ENCODE results near the gene ISG20. TPM values are rescaled to one million over a fixed set of nuclear protein-coding genes. Genes with fewer than 3 reads are reported as not detected.

Gene ISG20
- total and polyA plus RNA-seq, 2 experiments from 2014 or later, result 1.4 TPM; not detected in 1

DNA sequence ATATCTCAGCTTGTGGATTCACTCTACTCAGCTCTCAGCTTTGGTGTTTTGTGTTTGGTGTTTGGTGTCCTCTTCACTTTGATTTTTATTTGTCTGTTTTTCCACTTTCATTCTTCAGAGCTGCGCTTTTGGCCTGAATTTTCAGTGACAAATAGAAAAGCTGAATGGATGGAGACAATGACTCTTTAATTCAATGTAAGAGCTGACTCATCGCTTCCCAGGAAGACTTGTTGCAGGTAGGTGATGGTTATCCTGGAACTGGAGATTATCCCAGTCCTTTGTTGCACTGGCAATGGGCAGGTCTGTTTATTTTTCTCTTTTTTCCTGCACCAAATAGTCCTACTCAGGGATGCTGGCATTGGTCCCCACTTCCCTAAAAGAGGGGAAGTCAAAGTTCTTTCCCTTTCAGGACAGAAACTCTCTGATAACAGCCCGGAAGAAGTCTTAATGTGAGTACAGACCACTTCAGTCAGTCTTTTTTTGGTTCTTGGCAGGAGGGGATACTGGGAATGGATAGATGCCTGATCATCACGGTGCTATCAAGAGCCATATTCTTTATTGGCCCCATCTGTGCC is 30.1 kb upstream of the ISG20 start:
- Histone ChIP-seq H3K27ac (no peak overlapping the region), H3K4me1 (ENCODE audit: insufficient read depth) (0 out of 2 replicates have a peak, but pooled peaks cover 4% of the 10 kb centered on the region), H2AFZ (no peak overlapping the region), H3K9ac (no peak overlapping the region), H3K4me2 (ENCODE audit: unreplicated experiment) (no peak overlapping the region), H3K9me2 (ENCODE audit: insufficient read depth) (no peaks in the 10 kb centered on the region), H3K27me3 (replicated peaks; ENCODE audit: insufficient read depth) (peaks cover 38% of the 10 kb centered on the region), H3F3A (ENCODE audit: insufficient read depth) (no peaks in the 10 kb centered on the region), H3K36me3 (ENCODE audit: low read depth) (no peaks in the 10 kb centered on the region), H3K79me2 (ENCODE audit: insufficient read depth) (no peaks in the 10 kb centered on the region), H3K9me3 (ENCODE audit: low read depth) (no peaks in the 10 kb centered on the region), H4K20me1 (ENCODE audit: insufficient read depth) (no peaks in the 10 kb centered on the region), H3K4me3 (no peak overlapping the region)
- in situ Hi-C loops (cut with MboI), result no loop called here
- TF ChIP-seq EZH2 (IDR thresholded peaks at IDR 0.05; ENCODE audit: insufficient read depth, poor library complexity, severe bottlenecking) (no peak), EZH2phosphoT487 (IDR thresholded peaks at IDR 0.05; ENCODE audit: insufficient read depth, low read depth) (no peak)
- no peak for DNase-seq
- WGBS, 2 experiments (ENCODE audit: low coverage in 1 of 2, low lambda C conversion rate in 2 of 2, missing lambda C conversion rate in 2 of 2), result 53 to 68% methylated on average over 4 of the region's 4 CpGs

DNA sequence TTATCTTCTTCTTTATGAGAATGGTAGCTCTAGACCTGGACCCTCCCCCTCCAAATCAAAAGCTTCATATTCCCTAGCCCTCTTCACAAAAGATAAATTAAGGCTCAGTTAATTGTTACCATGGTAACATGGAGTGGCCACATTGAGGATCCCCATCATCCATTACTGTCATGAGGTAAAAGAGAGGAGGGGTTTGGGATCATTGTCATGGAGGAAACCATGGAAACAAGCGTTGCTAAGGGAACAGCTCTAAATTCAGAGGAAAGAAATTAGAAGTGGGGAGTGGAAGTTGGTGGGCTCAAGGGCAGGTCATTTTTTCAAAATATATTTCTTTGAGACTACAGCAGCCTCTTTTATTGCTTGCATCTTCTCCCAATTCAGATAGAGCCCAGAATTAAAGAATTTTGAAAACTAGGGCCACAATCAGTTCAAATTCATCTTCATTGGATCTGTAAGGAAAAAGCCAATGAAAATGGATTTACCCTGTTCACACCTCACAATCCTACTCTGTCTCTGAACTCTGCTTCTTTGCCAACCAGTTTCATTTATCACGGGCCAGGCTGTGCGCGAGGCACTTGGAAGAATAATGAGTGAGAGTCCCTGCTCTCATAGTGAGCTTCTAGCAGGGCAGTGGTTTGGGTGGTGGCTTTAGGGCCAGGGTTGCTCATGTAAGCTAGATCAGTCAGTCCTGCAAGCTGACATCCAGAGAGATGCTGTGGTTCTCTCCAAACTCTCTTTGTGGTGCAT is 29.3 kb upstream of the ISG20 start:
- no peak overlapping the region for H2AFZ ChIP-seq
- H4K20me1 ChIP-seq (ENCODE audit: insufficient read depth), result no peaks in the 10 kb centered on the region
- 0 out of 2 replicates have a peak, but pooled peaks cover 4% of the 10 kb centered on the region for H3K4me1 ChIP-seq (ENCODE audit: insufficient read depth)
- DNase-seq, result no peak
- no peak for TF ChIP-seq EZH2 (IDR thresholded peaks at IDR 0.05; ENCODE audit: insufficient read depth, poor library complexity, severe bottlenecking)
- TF ChIP-seq EZH2phosphoT487 (IDR thresholded peaks at IDR 0.05; ENCODE audit: insufficient read depth, low read depth), result no peak
- no peak overlapping the region for H3K4me2 ChIP-seq (ENCODE audit: unreplicated experiment)
- H3K9me3 ChIP-seq (ENCODE audit: low read depth), result no peaks in the 10 kb centered on the region
- no peaks in the 10 kb centered on the region for H3K9me2 ChIP-seq (ENCODE audit: insufficient read depth)
- no peak overlapping the region for H3K4me3 ChIP-seq
- no peak overlapping the region for H3K27ac ChIP-seq
- H3K27me3 ChIP-seq (replicated peaks; ENCODE audit: insufficient read depth), result peaks cover 29% of the 10 kb centered on the region
- no peak overlapping the region for H3K9ac ChIP-seq
- no peaks in the 10 kb centered on the region for H3K79me2 ChIP-seq (ENCODE audit: insufficient read depth)
- H3F3A ChIP-seq (ENCODE audit: insufficient read depth), result no peaks in the 10 kb centered on the region
- H3K36me3 ChIP-seq (ENCODE audit: low read depth), result no peaks in the 10 kb centered on the region
- WGBS, 2 experiments (ENCODE audit: low coverage in 1 of 2, low lambda C conversion rate in 2 of 2, missing lambda C conversion rate in 2 of 2), result 73 to 77% methylated on average over 4 of the region's 4 CpGs
- in situ Hi-C loops (cut with MboI), result loop anchor here (10.0 kb wide), 1 partner anchor 135 kb away; no protein-coding TSS in a partner anchor

DNA sequence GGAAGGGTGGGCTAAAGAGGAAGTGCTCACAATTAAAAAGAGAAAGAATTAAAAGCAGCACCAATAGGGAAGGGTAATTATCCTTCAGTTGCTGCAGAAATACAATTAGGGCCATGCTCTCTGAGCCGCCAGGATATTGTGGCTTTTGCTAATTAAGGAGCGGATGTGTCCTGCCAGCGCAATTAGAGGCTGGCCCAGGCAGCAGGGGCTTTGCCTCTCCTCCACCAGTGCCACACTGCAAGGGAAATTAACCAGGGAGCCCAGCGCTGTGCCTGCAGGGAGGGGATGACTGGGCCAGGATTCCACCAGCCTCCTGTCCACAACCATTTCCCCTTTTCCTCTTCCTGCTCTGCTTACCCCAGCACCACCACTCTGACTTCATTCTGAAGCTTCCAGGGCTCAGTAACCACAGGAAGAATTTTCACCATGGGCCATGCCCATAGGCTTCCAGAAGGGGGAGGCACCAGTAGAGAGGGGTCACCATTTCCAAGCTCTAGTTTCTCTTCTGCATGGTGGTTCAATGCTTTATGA is 28.1 kb upstream of the ISG20 start:
- Histone ChIP-seq H3K27ac (no peak overlapping the region), H4K20me1 (ENCODE audit: insufficient read depth) (no peaks in the 10 kb centered on the region), H3K4me2 (ENCODE audit: unreplicated experiment) (no peak overlapping the region), H3K9me3 (ENCODE audit: low read depth) (no peaks in the 10 kb centered on the region), H3K9me2 (ENCODE audit: insufficient read depth) (no peaks in the 10 kb centered on the region), H3K9ac (no peak overlapping the region), H2AFZ (no peak overlapping the region), H3K36me3 (ENCODE audit: low read depth) (no peaks in the 10 kb centered on the region), H3K4me3 (no peak overlapping the region), H3K4me1 (ENCODE audit: insufficient read depth) (0 out of 2 replicates have a peak, but pooled peaks cover 4% of the 10 kb centered on the region), H3F3A (ENCODE audit: insufficient read depth) (no peaks in the 10 kb centered on the region), H3K79me2 (ENCODE audit: insufficient read depth) (no peaks in the 10 kb centered on the region), H3K27me3 (replicated peaks; ENCODE audit: insufficient read depth) (peaks cover 17% of the 10 kb centered on the region)
- in situ Hi-C loops (cut with MboI), result loop anchor here (10.0 kb wide), 1 partner anchor 136 kb away; no protein-coding TSS in a partner anchor
- no peak for TF ChIP-seq EZH2phosphoT487 (IDR thresholded peaks at IDR 0.05; ENCODE audit: insufficient read depth, low read depth)
- no peak for TF ChIP-seq EZH2 (IDR thresholded peaks at IDR 0.05; ENCODE audit: insufficient read depth, poor library complexity, severe bottlenecking)
- 43 to 47% methylated on average over 4 of the region's 4 CpGs for WGBS, 2 experiments (ENCODE audit: low coverage in 1 of 2, low lambda C conversion rate in 2 of 2, missing lambda C conversion rate in 2 of 2)
- no peak for DNase-seq

DNA sequence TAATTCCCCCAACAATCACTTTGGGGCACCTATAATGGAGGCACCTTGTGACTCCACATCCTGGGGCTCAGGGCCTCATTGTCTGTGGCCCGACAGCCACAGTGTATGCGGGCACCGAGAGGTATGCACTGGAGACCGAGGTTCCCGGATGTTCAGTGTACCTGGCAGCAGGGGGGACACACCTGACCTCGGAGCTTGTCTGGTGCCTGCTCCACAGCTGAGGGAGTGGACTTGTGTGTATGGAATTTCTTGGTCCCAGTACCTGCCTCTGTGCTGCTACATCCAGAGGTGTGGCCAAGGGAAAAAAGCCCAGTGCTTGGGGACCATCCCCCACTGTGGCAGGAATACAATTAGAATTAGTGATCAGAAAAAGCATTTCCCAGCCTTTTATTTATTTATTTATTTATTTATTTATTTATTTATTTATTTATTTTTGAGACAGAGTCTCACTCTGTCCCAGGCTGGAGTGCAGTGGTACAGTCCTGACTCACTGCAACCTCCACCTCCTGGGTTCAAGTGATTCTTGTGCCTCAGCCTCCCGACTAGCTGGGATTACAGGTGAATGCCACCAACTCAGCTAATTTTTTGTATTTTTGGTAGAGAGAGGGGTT is 26.5 kb upstream of the ISG20 start:
- no peak overlapping the region for H3K9ac ChIP-seq
- H4K20me1 ChIP-seq (ENCODE audit: insufficient read depth), result no peaks in the 10 kb centered on the region
- 70 to 74% methylated on average over 7 of the region's 7 CpGs for WGBS, 2 experiments (ENCODE audit: low coverage in 1 of 2, low lambda C conversion rate in 2 of 2, missing lambda C conversion rate in 2 of 2)
- no peaks in the 10 kb centered on the region for H3F3A ChIP-seq (ENCODE audit: insufficient read depth)
- no peaks in the 10 kb centered on the region for H3K79me2 ChIP-seq (ENCODE audit: insufficient read depth)
- 0 out of 2 replicates have a peak, but pooled peaks cover 4% of the 10 kb centered on the region for H3K4me1 ChIP-seq (ENCODE audit: insufficient read depth)
- H2AFZ ChIP-seq, result no peak overlapping the region
- H3K9me3 ChIP-seq (ENCODE audit: low read depth), result no peaks in the 10 kb centered on the region
- no peak for DNase-seq
- TF ChIP-seq EZH2 (IDR thresholded peaks at IDR 0.05; ENCODE audit: insufficient read depth, poor library complexity, severe bottlenecking) (no peak), EZH2phosphoT487 (IDR thresholded peaks at IDR 0.05; ENCODE audit: insufficient read depth, low read depth) (no peak)
- no peaks in the 10 kb centered on the region for H3K9me2 ChIP-seq (ENCODE audit: insufficient read depth)
- in situ Hi-C loops (cut with MboI), result loop anchor here (10.0 kb wide), 1 partner anchor 137 kb away; no protein-coding TSS in a partner anchor
- H3K4me3 ChIP-seq, result no peak overlapping the region
- no peaks in the 10 kb centered on the region for H3K36me3 ChIP-seq (ENCODE audit: low read depth)
- no peak overlapping the region for H3K4me2 ChIP-seq (ENCODE audit: unreplicated experiment)
- peaks cover 2% of the 10 kb centered on the region; the same call in 1 of the 2 replicates for H3K27me3 ChIP-seq (replicated peaks; ENCODE audit: insufficient read depth)
- H3K27ac ChIP-seq, result no peak overlapping the region

All from GM23248 (cell line).